HG03280 (cell line): ENCODE measurements around the gene ATF4.
"Not testable (repeated sequence)": the region's sequence is repeated elsewhere in the genome, so short reads cannot be mapped to it uniquely, and the experiment has no call there.

Experiments used
- ATAC-seq: cut with Tn5 transposase; IDR thresholded peaks from one replicate; pipeline ENCODE4 v1.9.1; 2021; ENCODE audit warnings: mild to moderate bottlenecking, moderate library complexity; ENCODE audit not compliant: unreplicated experiment

The ATF4 gene

GRCh38 chr22:39489094-39490068 lies 31.0 kb upstream of the ATF4 start:
- no peak for ATAC-seq

DNA sequence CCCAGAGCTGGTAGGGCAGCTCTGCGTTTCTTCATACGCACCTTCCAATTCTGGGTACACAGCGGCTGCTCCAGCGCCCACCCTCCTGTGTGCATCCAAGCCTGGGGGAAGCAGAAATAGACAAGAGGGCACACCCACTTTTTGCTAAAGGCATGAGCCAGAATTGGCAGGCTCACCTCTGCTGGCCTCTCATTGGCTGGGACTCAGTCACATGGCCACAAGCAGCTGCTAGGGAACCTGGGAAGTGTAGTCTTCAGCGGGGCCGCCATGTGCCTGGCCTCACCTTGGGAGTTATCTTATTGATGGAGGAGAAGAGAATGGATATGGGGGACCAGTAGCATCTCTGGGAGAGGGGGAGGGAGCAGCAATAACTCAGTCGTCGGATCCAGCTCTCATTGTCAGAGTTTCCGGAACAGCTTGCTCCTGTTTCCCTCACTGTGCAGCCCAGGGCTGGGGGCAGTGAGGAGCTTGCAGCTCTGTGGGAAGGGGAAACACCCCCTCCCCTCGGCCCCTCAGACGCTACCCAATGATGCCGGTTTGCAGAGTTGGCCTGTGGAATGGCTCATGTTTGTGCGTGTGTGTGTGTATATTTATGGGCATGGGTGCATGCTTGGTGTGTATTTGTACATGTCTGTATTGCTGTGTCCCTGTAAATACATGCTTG lies 30.1 kb upstream of the ATF4 start:
- ATAC-seq, result peak; percentile 82

- ATAC-seq, result no peak
These were observed 29.2 kb upstream of the ATF4 start for GRCh38 chr22:39490966-39491680.

- ATAC-seq, result no peak
These were observed 28.7 kb upstream of the ATF4 start for GRCh38 chr22:39491696-39492095.

DNA sequence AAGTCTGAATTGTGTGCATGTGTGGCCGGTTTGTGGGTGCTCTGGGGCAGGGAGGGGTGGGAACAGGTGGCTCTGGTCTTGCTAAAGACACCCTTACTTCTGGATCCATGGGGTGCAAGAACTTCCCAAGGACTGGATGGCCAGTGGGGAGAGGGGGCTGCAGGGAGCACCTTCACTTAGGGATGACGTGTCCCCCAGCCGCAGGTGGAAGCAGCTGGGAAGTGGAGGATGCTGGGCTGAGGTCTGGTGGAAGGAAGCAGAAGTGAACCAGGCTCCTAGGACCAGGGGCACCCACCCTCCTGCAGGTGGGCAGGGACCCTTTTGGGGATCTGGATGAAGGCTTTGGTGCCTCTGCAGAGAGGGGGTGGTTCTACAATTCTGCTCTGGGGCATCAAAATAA lies 28.2 kb upstream of the ATF4 start:
- no peak for ATAC-seq

GRCh38 chr22:39493759-39494158 lies 26.6 kb upstream of the ATF4 start:
- no peak for ATAC-seq

- ATAC-seq, result no peak
These were observed 25.8 kb upstream of the ATF4 start for GRCh38 chr22:39494471-39495120.

DNA sequence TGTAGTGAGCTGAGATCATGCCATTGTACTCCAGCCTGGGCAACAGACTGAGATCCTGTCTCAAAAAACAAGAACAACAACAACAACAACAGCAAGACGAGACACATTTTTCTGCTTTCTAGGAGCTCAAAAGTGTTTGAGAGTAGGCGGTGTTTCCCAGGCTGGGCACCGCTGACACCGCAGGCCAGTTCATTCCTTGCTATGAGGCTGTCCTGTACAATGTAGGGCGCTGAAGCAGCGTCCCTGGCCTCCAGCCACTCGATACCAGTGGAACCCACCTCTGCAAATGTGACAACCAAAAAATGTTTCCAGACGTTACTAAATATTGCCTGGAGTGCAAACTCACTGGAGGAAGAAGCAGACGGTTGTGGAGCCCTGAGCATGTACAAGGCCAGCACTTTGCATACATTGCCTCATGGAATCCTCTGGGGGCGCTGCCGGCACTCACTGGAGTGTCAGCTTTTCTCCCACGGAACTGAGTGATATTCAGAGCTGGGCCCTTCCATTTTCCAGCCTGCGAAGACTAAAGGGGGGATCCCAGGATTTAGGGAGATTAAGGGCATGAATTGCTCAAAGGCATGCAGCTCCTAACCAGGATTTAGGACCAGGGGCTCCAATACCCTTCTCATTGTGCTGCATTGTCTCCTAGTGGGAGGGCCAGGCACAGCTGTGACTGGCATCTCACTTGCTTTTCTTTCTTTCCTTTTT lies 24.1 kb upstream of the ATF4 start:
- no peak for ATAC-seq

DNA sequence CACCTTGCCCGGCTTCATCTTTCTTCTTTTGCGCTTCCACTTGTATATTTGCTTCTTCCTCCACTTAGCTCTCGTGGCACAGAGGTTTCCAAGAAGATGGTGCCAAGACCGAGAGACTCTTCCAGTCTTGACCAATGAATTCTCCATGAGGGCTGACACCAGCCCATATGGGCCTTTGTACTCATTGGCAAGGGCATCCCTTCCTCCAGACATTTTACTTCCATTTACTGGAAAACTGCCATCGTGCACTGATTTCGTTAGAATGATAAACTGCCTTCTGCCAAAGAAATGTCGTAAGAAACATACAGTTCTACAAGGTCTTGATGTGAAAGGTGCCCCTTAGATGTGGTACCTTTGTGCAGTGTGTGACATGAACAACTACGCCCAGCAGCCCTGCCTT lies 22.9 kb upstream of the ATF4 start:
- no peak for ATAC-seq

DNA sequence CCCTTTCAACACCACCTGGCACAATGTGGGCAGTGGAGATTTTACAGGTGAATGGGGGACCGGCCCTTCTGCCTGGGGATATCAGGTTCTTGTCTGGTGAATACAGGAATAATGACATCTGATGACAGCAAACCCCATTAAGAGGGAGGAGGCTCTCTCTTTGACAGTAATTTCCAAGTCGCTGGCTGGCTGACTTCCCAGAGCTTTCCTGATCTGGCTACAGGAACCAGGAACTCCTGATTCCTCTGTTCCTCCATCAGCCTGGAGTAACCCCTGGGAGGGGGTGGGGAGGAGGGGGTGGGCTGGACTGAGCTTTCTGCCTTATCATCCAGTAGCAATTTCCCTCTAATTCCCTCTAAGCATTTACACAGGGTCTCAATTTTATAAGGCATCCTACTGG lies 22.0 kb upstream of the ATF4 start:
- ATAC-seq, result no peak

DNA sequence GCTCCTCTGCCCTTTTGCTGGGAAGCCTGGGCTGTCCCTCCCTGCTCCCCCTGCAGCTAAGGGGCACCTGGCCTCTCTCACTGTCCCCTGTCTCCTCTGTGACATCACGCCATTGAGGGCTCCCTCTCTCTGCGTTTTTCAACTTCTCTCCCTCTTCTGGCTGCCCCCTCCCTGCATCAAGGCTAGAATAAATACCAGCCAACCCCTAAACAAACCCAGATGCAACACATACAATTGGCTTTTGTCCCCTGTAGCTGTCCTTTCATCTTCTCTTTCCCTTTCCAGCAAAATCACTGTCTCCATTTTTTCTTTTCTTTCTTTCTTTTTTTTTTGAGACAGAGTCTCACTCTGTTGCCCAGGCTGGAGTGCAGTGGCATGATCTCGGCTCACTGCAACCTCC lies 21.6 kb upstream of the ATF4 start:
- no peak for ATAC-seq

DNA sequence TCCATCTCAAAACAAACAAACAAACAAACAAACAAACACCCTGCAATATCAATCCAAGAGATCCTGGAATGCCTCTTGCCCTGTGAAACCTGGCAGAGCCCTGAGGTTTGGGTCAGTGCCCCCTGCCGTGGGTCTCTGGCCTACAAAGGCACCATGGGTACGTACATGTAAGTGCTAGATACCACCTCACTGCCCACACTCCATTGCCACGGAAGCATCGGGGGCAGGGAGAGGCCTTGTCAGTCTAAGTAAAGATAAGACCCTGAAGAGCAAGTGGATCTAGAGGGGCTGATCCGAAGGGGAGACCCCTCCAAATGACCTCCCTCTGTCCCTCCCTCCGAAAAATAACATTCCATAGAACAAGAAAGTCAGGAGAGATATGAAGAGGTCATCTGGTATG lies 20.3 kb upstream of the ATF4 start:
- ATAC-seq, result no peak

GRCh38 chr22:39501644-39502108 lies 18.7 kb upstream of the ATF4 start:
- ATAC-seq, result no peak

DNA sequence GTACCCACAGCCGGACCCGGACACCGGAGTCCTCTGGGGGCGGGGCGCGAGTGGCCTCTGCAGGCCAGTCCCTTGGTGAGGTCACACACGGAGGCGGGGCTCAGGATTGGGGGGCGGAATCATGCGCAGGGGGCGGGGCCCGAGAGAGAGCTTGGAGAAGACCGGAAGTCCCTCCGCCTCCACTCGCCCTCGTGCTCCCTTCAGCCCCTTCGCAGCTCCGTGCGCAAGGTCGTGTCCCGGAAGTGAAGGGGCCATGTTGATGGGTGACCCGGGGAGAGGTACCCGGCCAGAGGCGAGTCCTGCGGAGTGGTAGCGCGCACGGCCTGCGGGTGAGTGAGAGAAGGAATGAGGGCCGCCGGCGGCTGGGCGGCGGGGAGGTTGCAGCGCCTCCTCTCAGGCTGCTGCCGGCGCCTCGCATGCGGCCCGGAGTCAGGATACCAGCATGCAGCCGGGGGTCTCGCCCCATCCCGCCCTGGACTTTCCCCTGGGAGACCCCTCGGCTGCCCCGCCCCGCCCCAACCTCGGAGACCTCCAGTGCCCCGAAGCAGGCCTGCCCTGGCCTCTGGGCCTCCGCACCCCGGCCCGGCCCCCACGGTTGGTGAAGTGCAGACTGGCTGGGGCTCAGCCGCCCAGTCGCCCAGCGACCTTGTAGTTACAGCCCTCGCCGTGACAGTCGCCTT lies 18.1 kb upstream of the ATF4 start, which contains the start of gene MIEF1:
MIEF1 (plus strand) TSS at position 182 of the 680 bp plus-strand sequence. CDS start 9,005 bp downstream, outside the sequence.
- ATAC-seq, result peak; percentile 83

DNA sequence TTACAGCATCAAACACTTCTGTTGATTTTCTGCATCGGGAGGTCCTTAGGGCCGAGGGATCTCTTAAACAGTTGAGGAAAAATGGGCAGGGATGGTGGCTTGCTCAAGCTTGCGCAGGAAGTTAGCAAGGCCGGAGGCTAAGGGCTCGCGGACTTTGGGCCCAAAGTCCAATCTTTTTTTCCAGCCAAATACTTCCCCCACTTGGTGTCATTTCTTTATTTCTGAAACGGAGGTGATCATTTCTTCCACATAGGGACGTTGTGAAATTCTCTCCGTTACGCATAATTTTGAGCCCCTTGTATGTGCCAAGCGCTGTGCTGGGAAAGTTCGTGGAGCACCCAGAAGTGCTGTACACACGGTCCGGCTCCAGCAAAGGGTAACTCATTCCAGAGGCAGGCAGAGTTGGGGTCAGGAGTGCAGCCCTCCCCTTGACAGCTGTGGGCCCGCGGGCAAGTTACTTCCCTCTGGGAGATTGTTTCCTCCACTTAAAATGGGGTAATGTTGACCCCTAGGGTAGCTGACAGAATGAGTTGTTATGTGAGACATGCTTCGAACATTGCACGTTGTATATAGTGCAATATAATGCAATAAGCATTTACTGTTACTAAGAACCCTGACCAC lies 17.5 kb upstream of the ATF4 start:
- ATAC-seq, result no peak

DNA sequence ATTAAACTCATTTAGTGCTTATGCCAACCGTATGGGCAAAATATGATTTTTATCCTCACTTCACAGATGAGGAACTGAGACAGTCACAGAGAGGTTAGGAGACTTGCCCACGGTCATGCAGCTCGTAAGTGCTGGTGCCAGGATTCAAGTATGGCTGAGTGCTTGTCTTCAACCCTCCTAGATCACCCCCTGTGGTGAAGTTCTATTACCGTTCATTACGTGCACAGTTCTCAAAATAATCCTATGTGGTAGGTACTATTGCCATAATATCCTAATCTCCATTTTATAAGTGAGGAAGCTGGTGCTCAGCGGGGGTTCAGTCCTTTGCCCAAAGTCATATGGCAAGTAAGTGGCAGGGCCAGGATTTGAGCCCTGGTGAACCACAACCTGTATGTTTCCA lies 16.7 kb upstream of the ATF4 start:
- no peak for ATAC-seq

DNA sequence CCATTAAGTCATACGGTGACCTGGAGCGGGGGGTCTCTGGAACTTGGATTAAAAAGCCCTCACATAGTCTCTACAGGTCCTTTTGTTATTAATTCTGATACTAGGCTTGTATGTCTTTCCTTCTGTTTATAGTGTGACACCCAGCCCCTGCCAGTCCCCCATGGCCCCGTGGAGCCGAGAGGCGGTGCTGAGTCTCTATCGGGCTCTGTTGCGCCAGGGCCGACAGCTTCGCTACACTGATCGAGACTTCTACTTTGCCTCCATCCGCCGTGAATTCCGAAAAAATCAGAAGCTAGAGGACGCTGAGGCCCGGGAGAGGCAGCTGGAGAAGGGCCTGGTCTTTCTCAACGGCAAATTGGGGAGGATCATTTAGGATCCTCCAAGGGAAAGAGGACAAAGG lies 16.3 kb upstream of the ATF4 start:
- no peak for ATAC-seq

GRCh38 chr22:39507021-39507420 lies 13.3 kb upstream of the ATF4 start:
- ATAC-seq, result not testable (repeated sequence)

DNA sequence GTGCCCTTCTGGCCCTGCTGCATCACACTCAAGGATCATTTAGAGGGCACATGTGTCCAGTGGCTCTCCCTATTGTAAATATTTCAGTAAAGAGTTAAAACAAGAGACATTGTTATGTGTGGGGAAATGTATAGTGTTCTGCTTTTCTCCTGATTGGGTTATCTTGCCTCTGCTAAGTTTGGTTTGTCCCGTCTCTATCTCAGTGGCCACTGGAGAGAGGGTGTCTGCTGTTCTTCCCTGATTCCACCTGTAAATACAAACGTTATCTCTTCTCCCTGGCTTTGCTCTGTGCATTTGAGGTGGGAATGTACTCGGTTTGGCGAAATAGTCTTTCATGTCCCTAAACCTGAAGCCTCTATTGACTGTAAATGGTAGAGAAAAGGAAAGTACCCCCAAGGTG lies 12.0 kb upstream of the ATF4 start:
- no peak for ATAC-seq
